ENCODE results near the gene ZBED5. TPM values are rescaled to one million over a fixed set of nuclear protein-coding genes. Genes with fewer than 3 reads are reported as not detected.

The ZBED5 gene
- total RNA-seq, 2 donors from 2014 or later = 37.1 to 38.6 TPM

DNA sequence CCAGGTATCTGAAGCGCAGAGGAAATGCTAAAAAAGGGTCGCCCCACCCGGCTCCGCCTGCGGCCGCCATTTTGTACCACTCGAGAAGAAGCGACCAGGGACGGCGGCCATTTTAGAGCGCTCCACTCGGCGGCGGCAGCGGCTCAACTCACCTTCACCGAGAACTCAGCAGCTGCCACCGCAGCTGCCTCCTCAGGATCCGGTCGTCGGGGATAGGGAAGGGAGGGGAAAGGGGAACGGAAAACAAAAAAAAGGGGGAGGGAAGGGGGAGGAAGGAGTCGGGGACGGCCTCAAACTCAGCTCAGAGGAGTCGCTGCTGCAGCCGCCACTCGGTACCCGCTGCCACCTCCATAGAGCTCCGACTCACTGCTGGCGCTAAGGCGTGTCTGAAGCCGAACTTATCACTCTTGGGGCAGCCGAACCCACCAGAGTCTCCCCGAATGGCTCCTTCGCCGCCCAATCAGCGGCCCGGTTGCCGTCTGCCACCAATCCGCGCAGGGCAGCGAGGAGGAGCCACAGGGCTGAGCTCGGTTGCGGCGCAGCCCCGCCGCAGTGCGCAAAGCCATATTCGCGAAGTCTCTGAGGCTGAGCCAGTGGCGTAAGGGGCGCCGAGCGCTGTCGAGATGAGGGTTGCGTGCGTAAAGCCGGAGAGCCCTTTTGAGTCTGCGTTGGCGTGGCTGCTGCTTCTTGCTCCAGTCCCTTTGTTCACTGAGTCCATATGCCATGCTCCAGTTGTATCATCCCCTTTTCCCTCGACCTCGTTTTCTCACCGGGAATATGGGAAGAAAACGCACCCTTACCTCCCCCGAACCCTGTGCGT lies 49.1 kb downstream of the ZBED5 start, which contains the start of gene EIF4G2:
Gene EIF4G2 (minus strand): TSS at position 374 of the 820 bp plus-strand sequence.
- DNase-seq = peak; percentile 99
- TF ChIP-seq, protein P1, sequence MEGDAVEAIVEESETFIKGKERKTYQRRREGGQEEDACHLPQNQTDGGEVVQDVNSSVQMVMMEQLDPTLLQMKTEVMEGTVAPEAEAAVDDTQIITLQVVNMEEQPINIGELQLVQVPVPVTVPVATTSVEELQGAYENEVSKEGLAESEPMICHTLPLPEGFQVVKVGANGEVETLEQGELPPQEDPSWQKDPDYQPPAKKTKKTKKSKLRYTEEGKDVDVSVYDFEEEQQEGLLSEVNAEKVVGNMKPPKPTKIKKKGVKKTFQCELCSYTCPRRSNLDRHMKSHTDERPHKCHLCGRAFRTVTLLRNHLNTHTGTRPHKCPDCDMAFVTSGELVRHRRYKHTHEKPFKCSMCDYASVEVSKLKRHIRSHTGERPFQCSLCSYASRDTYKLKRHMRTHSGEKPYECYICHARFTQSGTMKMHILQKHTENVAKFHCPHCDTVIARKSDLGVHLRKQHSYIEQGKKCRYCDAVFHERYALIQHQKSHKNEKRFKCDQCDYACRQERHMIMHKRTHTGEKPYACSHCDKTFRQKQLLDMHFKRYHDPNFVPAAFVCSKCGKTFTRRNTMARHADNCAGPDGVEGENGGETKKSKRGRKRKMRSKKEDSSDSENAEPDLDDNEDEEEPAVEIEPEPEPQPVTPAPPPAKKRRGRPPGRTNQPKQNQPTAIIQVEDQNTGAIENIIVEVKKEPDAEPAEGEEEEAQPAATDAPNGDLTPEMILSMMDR (IDR thresholded peaks at IDR 0.05) = no peak
- intact Hi-C loops (cut with DNase I) = loop anchor here (1.0 kb wide), 2 partner anchors 49 to 123 kb away; no protein-coding TSS in a partner anchor

DNA sequence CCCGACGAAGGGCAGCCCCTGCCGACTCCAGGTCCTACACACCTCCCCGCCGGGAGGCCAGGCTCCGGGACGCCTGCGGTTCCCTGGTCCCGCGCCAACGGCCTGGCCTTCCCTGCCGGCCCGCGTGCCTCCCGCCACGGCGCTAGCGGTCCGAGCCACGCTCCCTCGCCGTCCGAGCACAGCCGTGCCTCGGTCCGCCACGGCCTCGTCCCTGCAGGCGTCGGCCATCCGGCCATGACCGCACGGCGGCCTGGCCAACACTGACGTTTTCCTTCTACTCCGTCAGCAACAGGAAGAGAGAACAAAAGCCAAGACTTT lies 49.7 kb downstream of the ZBED5 start:
- intact Hi-C loops (cut with DNase I) = no loop called here
- H3K27ac ChIP-seq = peak overlapping the region; percentile 99
- peak overlapping the region; percentile 95 for H3K4me3 ChIP-seq
- TF ChIP-seq, protein P1 (IDR thresholded peaks at IDR 0.05) = no peak
- peaks cover 10% of the 10 kb centered on the region for H3K4me1 ChIP-seq
- H3K9ac ChIP-seq (ENCODE audit: low read depth in 2 of 2, low read length in 2 of 2) = peak overlapping the region; percentile 96 to 99
- no peaks in the 10 kb centered on the region for H3K9me3 ChIP-seq
- no peak for DNase-seq
- peaks cover 26% of the 10 kb centered on the region for H3K36me3 ChIP-seq
- H3K27me3 ChIP-seq = no peaks in the 10 kb centered on the region

More for the DNA sequence above, 49.1 kb downstream of the ZBED5 start, which contains the start of gene EIF4G2:
- Histone ChIP-seq H3K9me3 (no peaks in the 10 kb centered on the region), H3K4me1 (peaks cover 10% of the 10 kb centered on the region), H3K4me3 (peak within 1 kb of the TSS; percentile 95), H3K27ac (peak within 1 kb of the TSS; percentile 99), H3K36me3 (peaks cover 22% of the 10 kb centered on the region), H3K27me3 (no peaks in the 10 kb centered on the region), H3K9ac (ENCODE audit: low read depth in 2 of 2, low read length in 2 of 2) (peak within 1 kb of the TSS; percentile 96 to 99)

DNA sequence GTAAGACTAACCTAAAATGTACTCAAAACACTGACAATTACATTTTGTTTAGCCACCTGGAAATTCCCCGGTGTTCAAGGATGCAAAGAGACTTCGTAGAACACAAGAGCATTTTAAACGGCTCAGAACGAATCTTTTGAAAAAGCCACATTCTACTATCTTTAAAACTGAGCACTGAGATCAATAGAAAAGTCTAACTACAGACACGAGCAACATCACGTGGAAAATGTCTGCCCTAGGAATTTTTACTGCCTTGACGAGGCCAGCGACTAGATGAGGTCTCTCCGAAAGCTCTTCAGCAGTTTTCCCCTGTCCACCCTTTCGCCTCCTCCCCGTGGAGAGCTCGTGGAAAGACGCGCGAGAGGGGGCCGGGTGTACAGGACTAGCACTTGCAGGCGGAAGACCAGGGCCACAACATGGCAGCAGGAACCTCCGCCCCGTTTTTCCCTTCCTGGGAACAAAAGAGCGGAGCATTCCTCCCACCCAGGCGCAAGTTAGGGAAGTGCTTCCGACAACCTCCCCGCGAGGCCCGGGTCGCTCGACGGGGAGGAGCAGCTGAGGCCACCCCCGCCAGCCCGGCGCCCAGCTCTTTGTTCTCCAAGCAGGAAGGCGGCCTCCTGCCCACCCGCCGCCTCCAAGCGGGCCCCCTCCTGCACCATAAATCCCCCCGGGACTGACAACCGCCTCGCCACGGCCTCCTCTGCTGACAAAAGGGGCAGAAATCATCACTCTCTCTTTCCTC lies 50.2 kb downstream of the ZBED5 start:
- Histone ChIP-seq H3K9me3 (no peaks in the 10 kb centered on the region), H3K27me3 (no peaks in the 10 kb centered on the region), H3K9ac (ENCODE audit: low read depth in 2 of 2, low read length in 2 of 2) (peak overlapping the region; percentile 96 to 99), H3K4me3 (peak overlapping the region; percentile 95), H3K36me3 (peaks cover 26% of the 10 kb centered on the region), H3K4me1 (peaks cover 10% of the 10 kb centered on the region), H3K27ac (peak overlapping the region; percentile 99)
- intact Hi-C loops (cut with DNase I) = no loop called here
- peak; percentile 61 for DNase-seq
- TF ChIP-seq, protein P1 (IDR thresholded peaks at IDR 0.05) = no peak

DNA sequence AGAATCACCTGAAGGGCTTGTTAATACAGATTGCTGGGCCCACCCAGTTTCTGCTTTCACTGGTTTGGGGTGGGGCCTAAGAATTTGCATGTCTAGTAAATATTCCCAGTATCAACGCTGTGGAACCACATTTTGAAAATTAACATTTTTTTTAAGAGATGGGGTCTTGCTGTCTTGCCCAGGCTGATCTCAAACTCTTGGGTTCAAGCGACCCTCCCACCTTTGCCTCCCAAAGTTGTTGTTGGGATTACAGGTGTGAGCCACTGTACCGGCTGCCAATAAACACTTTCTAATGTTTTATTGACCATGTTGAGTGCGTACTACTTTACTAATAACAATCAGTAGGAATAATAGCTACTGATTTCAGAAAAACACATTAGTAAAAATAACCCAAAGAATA lies 51.6 kb downstream of the ZBED5 start:
- no peaks in the 10 kb centered on the region for H3K9me3 ChIP-seq
- H3K27me3 ChIP-seq = no peaks in the 10 kb centered on the region
- intact Hi-C loops (cut with DNase I) = no loop called here
- H3K27ac ChIP-seq = no peak overlapping the region
- no peak overlapping the region for H3K4me3 ChIP-seq
- DNase-seq = no peak
- peaks cover 10% of the 10 kb centered on the region for H3K4me1 ChIP-seq
- TF ChIP-seq, protein P1 (IDR thresholded peaks at IDR 0.05) = no peak
- H3K36me3 ChIP-seq = peaks cover 38% of the 10 kb centered on the region
- H3K9ac ChIP-seq (ENCODE audit: low read depth in 2 of 2, low read length in 2 of 2) = peak overlapping the region in 1 of 2 donors; percentile 96

DNA sequence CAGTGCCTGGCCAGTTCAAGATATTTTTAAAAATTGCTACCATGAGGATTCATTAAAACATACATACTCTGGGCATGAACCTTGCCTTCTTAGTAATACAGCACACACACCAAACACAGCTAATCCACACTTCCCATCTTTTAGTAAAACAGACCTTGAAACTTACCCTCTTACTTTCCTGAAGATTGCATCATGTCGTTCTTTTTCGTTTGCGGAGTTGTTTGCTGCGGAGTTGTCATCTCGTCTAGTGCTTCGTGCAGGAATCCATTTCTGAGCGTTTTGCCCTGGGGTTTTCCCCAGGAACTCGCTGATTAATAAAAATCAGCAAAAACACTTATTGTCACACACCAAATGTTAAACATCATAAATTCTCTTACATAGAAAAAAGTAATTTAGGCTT lies 52.1 kb downstream of the ZBED5 start:
- Histone ChIP-seq H3K9ac (ENCODE audit: low read depth in 2 of 2, low read length in 2 of 2) (peak overlapping the region in 1 of 2 donors; percentile 96), H3K27ac (no peak overlapping the region), H3K4me3 (no peak overlapping the region), H3K36me3 (peaks cover 42% of the 10 kb centered on the region), H3K9me3 (no peaks in the 10 kb centered on the region), H3K4me1 (peaks cover 10% of the 10 kb centered on the region), H3K27me3 (no peaks in the 10 kb centered on the region)
- intact Hi-C loops (cut with DNase I) = no loop called here
- no peak for DNase-seq
- TF ChIP-seq, protein P1 (IDR thresholded peaks at IDR 0.05) = no peak

Measured in colonic mucosa (tissue), 4 donors.